GM20431 (cell line): ENCODE results near the gene ATP5ME.

Source experiments
- in situ Hi-C: fragments of 300-500 bp; cut with MseI, MboI; formaldehyde crosslinking; loops from one replicate; pipeline ENCODE4 v1.15.0; 2020; ENCODE audit warnings: low sequenced_read_pairs; ENCODE audit not compliant: unreplicated experiment

Gene ATP5ME

GRCh38 chr4:685679-686412, 11.8 kb upstream of the ATP5ME start:
- in situ Hi-C loops: no loop called here

- in situ Hi-C loops: no loop called here
These were observed 10.7 kb upstream of the ATP5ME start for GRCh38 chr4:684623-685327.

GRCh38 chr4:683982-684622, 10.0 kb upstream of the ATP5ME start:
- in situ Hi-C loops: no loop called here

- in situ Hi-C loops: no loop called here
These were observed 9.3 kb upstream of the ATP5ME start for GRCh38 chr4:683247-683897.

- in situ Hi-C loops: no loop called here
These were observed 8.6 kb upstream of the ATP5ME start for GRCh38 chr4:682490-683172.

- in situ Hi-C loops: no loop called here
These were observed 7.8 kb upstream of the ATP5ME start for GRCh38 chr4:681736-682451.

GRCh38 chr4:680928-681645, 7.0 kb upstream of the ATP5ME start:
- in situ Hi-C loops: no loop called here

- in situ Hi-C loops: no loop called here
These were observed 6.5 kb upstream of the ATP5ME start for GRCh38 chr4:680551-680927.

- in situ Hi-C loops: no loop called here
These were observed 6.0 kb upstream of the ATP5ME start for GRCh38 chr4:680091-680490.

GRCh38 chr4:679629-680028, 5.6 kb upstream of the ATP5ME start:
- in situ Hi-C loops: no loop called here

GRCh38 chr4:679104-679481, 5.0 kb upstream of the ATP5ME start:
- in situ Hi-C loops: no loop called here

- in situ Hi-C loops: no loop called here
These were observed 4.4 kb upstream of the ATP5ME start for GRCh38 chr4:678331-679103.

- in situ Hi-C loops: no loop called here
These were observed 3.6 kb upstream of the ATP5ME start for GRCh38 chr4:677431-678293.

GRCh38 chr4:676871-677235, 2.8 kb upstream of the ATP5ME start:
- in situ Hi-C loops: no loop called here

GRCh38 chr4:675980-676870, 2.1 kb upstream of the ATP5ME start:
- in situ Hi-C loops: no loop called here

- in situ Hi-C loops: no loop called here
These were observed 1.2 kb upstream of the ATP5ME start for GRCh38 chr4:675036-675882.
